ENCODE data around the gene DLG1.

Gene DLG1

DNA sequence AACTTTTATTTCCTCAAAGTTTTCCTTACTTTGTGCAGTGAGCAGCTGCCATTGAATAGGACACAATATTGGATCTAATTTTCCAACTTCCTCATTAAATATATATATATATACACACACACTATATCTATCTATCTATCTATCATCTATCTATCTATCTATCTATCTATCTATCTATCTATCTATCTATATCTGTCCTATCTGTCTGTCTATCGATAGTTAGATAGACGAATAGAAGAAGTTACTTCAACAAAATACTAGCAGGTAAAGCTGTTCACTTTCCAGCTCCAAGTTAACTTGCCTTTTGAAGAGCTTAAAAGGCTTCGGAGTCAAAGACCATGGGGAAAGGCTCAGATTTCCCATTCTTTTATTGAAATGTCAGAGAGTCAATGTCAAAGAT lies 3.6 kb upstream of the DLG1 start:
- DNase-seq (ENCODE audit: low read depth in 2 of 2): no peak
- TF ChIP-seq, protein P1, sequence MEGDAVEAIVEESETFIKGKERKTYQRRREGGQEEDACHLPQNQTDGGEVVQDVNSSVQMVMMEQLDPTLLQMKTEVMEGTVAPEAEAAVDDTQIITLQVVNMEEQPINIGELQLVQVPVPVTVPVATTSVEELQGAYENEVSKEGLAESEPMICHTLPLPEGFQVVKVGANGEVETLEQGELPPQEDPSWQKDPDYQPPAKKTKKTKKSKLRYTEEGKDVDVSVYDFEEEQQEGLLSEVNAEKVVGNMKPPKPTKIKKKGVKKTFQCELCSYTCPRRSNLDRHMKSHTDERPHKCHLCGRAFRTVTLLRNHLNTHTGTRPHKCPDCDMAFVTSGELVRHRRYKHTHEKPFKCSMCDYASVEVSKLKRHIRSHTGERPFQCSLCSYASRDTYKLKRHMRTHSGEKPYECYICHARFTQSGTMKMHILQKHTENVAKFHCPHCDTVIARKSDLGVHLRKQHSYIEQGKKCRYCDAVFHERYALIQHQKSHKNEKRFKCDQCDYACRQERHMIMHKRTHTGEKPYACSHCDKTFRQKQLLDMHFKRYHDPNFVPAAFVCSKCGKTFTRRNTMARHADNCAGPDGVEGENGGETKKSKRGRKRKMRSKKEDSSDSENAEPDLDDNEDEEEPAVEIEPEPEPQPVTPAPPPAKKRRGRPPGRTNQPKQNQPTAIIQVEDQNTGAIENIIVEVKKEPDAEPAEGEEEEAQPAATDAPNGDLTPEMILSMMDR (IDR thresholded peaks at IDR 0.05; ENCODE audit: low read depth, low read length): no peak

DNA sequence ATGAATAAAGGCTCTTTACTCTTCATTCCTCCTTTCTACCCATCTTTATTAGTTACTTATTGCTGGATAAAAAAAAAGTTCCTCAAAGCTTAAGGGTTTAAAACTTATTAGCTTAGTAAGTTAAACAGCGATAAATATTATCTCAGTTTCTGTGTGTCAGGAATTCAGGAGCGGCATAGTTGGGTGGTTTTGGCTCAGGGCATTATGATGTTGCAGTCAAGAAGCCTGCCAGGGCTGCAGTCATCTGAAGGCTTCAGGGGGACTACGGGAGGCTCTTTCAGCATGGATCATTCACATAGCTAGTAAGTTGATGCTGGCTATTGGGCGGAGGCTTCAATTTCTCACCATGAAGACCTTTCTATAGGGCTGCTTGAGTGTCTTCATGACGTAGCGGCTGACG lies 1.9 kb upstream of the DLG1 start:
- no peak overlapping the region for H3K4me3 ChIP-seq (replicated peaks in 1 of 2; ENCODE audit: low read depth in 2 of 2, low read length in 2 of 2)
- no peak for DNase-seq (ENCODE audit: low read depth in 2 of 2)
- TF ChIP-seq, protein P1 (IDR thresholded peaks at IDR 0.05; ENCODE audit: low read depth, low read length): no peak

More for the DNA sequence above, 3.6 kb upstream of the DLG1 start:
- no peak overlapping the region for H3K4me3 ChIP-seq (replicated peaks in 1 of 2; ENCODE audit: low read depth in 2 of 2, low read length in 2 of 2)

DNA sequence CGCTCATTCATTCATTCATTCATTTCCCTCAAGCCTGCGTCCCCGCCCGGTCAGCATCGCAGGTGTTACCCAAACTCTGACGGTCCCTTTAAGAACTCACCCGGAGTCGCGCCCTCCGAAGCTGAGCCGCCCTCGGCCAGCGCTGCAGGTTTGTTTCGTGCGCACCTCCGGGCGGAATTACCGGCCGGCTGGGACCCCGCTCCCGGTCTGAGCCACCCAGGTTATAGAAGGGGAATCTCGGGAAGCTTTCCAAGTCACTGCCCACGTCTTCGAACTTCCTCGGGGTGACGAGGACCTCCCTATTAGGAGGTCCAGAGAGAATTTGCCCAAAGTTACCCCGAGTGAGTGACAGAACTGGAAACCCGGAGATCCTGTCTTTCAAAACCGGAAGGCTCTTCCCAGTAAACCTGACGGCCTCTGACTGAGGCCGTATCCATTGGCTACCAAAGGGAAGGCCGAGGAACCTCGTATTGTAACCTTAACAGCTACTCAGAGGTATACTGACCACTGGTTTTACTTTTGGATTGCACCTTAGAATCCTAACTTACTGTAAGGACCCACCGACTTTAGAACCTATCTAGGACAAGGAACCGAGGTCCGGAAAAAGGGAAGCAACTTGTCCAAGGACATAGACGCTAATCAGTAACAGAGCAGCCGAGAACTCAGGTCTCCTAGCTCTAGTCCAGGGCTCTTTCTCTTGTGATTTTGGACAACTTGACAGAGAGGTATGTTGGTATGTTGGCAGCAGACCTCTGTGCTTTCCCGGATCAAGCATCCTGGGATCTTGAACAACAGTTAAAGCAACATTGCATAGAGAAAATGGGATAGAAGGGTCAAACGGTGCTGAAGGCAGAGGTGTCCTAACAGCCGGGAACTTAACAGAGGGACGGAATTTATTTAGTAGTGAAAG lies 788 bp upstream of the DLG1 start:
- no peak for DNase-seq (ENCODE audit: low read depth in 2 of 2)
- peak overlapping the region; percentile 85 to 92 for H3K4me3 ChIP-seq (replicated peaks in 1 of 2; ENCODE audit: low read depth in 2 of 2, low read length in 2 of 2)
- TF ChIP-seq, protein P1 (IDR thresholded peaks at IDR 0.05; ENCODE audit: low read depth, low read length): no peak

DNA sequence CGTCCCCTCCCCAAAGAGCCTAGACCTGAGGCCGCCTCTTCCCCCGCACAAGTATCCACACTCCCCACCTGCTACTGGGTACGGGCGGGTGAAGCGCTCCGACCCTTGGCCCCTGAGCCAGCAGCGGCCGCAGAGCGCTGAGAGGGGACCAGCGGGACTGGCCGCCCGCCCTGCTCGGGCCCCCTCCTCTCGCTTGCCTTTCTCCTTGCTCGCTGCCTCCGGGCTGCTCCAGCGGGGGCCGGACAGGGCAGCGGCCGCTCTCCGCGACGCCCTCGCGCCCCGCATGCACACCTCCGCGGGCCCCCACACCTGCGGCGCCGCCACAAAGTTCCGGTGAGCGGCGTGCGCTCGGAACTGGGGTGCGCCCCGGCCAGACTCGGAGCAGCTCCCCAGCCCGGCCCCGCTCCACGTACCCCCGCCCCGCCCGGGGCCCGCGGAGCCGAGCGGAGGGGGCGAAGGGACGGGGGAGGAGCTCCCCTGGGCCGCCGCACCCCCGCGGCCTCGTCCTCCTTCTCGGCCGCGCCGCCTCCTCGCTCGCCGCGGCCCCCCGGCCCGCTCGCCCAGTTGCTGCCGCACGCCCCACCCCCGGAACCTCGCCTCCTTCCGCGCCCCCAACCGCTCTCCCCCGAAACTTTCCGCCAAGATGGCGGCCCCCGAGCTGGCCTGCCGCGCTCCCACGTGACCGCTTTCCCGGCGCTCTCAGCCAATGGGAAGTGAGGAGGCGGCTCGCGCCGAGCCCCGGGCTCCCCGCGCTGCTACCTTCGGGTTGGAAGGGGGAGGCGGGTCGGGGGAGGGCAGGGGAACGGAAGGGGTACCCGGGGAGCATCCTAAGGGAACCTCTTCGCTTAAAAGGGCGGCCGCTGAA lies 704 bp downstream of the DLG1 start:
- TF ChIP-seq, protein P1 (IDR thresholded peaks at IDR 0.05; ENCODE audit: low read depth, low read length): no peak
- peak overlapping the region; percentile 85 to 92 for H3K4me3 ChIP-seq (replicated peaks in 1 of 2; ENCODE audit: low read depth in 2 of 2, low read length in 2 of 2)
- DNase-seq (ENCODE audit: low read depth in 2 of 2): peak; percentile 86 to 87

DNA sequence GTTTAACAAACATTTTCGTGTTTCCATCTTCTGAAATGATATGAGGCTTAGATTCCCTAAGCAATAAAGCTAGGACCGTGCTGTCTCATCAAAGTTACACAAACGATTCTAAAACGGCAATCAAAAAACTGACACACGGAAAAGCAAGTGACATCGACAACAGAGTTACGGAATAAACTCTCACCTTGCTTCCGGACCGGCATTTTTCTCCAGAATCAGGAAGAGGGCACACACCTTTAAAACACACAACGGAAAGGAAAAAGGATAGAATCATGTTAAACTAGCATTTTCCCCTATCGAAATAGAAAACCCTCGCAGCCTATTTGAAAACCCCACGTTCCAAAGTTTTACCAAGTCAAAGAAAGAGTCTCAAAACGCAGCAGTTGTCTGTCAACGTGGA lies 1.4 kb downstream of the DLG1 start:
- no peak for DNase-seq (ENCODE audit: low read depth in 2 of 2)
- peak overlapping the region; percentile 85 to 92 for H3K4me3 ChIP-seq (replicated peaks in 1 of 2; ENCODE audit: low read depth in 2 of 2, low read length in 2 of 2)
- TF ChIP-seq, protein P1 (IDR thresholded peaks at IDR 0.05; ENCODE audit: low read depth, low read length): no peak

DNA sequence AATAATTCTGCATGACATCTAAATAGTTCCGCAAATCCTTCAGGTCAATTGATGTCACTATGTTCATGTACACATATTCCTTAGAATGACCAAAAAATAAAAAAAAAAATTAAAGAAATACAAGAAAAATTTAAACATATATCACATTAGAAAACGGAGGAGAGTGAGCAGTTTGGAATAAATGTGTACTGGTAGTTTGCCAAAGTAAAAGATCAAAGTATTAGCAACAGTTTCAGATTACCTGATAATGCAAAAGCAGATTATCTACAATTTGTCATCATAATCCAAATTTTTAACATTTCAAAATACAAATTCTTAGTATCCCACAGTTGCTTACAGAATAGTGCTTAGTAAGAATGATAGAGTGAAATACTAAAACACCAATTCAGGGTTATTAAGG lies 1.9 kb downstream of the DLG1 start:
- DNase-seq (ENCODE audit: low read depth in 2 of 2): no peak
- H3K4me3 ChIP-seq (replicated peaks in 1 of 2; ENCODE audit: low read depth in 2 of 2, low read length in 2 of 2): peak overlapping the region; percentile 85 to 92
- TF ChIP-seq, protein P1 (IDR thresholded peaks at IDR 0.05; ENCODE audit: low read depth, low read length): no peak
